IPS DF 4.7 (cell line): Measurements from ENCODE around the gene ORC3.
"Not testable (repeated sequence)": the region's sequence is repeated elsewhere in the genome, so short reads cannot be mapped to it uniquely, and the experiment has no call there.

ENCODE experiments used
- DNase-seq: peaks from one replicate; pipeline ENCODE4 v3.0.0-alpha.2; 2013; ENCODE audit warnings: low spot score; ENCODE audit errors: extremely low read depth

ORC3 gene

DNA sequence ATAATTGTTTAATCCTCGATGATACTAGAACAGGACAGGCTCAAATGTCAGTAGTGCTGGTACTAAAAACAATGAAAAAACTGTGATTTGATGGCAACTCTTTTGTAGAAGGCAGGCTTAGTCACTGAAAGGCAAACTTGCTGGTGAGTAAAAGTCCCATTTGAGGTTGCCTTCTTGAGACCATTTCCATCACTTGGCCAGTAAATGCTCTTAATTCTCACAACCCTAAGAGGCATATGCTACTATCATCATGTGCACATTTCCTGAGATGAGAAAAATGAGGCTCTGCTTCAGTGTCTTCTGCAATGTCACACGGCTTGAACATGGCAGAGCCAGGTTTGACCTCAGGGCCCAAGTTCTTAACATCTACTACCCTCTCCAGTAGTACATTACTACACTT lies 102.2 kb downstream of the ORC3 start:
- DNase-seq = no peak

DNA sequence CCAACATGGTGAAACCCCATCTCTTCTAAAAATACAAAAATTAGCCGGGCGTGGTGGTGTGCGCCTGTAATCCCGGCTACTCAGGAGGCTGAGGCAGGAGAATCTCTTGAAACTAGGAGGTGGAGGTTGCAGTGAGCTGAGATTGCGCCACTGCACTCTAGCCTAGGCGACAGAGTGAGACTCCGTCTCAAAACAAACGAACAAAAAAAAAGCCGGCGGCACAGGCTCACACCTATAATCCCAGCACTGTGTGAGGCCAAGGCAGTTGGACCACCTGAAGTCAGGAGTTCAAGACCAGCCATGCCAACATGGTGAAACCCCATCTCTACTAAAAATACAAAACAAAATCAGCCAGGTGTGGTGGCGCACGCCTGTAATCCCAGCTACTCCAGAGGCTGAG lies 106.9 kb downstream of the ORC3 start:
- DNase-seq = not testable (repeated sequence)

DNA sequence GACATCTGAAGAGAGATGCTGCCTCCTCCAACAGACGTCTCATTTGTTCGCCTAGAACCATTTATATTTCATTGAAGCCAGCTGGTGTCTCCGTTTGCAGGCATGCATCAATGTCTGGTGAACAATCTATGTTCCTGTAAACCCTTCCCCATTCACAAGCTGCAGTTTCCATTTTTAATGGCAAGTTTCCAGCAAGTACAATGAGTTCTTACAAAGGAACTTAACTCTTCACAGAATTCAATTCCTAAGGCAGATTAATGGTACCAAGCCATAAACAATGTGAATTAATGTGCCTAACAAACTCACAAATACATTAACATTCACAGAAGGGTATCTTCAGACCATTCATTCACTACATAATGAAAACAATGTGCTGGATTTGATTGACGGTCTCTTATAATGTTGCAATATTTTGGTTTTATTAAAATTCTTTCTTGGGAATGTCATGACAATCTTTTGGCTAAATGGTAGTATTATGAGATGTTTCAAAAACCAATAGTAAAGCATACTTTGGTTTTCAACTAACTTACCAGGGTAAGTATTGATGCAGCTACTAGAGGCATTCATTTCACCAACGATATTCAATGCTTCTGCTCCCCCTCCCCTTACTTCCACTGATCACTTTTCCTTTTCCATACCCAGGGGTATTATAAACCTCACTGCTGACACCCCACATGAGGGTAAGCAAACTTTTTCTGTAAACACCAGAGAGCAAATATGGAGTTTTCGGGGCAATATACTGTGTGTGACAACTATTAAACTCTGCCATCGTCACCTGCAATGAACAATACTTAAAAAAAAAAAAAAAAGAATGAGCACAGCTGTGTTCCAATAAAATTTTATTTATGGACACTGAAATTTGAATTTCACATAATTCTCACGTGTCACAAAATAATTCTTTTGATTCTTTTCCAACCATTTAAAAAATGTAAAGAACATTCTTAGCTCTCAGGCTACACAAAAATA lies 107.9 kb downstream of the ORC3 start:
- DNase-seq = no peak

DNA sequence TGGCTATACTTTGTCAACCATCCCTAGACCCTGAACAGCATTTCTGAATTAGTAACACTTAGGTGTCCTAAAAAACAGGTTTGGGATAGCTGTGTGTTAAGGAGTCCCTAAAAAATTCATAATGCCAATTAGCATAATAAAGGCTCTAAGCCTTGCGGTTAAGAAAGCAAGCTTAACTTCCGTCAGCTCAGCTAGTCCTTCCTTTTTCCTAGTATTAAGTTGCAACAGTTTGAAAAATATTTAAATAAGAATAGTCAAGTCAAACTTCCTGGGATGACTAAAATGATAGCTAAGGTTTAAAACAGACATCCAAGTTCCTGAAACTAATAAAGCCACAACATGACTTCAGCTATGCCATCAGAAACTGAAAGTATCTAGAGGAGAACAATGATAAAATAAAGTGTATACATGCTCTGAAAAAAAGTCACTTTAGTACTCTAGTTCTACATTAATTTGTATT lies 108.6 kb downstream of the ORC3 start:
- DNase-seq = peak; percentile 16

DNA sequence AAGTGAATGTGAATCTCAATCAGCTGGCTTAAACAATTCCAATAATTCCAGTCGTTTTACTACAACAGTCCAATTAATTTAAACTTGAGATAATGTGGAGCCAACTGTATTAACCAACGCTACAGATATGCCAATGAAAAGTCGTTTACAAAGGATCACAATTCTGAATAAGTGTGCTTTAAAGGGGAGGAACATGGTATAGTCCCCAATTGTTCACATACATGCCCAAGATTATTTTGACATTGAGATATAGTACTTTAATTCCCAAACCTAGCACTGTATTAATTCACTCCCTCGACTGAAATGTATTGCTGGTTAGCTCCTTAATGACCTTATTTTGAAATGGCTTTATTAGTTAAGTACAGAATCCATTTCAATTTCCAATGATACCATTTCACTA lies 109.6 kb downstream of the ORC3 start:
- DNase-seq = no peak

DNA sequence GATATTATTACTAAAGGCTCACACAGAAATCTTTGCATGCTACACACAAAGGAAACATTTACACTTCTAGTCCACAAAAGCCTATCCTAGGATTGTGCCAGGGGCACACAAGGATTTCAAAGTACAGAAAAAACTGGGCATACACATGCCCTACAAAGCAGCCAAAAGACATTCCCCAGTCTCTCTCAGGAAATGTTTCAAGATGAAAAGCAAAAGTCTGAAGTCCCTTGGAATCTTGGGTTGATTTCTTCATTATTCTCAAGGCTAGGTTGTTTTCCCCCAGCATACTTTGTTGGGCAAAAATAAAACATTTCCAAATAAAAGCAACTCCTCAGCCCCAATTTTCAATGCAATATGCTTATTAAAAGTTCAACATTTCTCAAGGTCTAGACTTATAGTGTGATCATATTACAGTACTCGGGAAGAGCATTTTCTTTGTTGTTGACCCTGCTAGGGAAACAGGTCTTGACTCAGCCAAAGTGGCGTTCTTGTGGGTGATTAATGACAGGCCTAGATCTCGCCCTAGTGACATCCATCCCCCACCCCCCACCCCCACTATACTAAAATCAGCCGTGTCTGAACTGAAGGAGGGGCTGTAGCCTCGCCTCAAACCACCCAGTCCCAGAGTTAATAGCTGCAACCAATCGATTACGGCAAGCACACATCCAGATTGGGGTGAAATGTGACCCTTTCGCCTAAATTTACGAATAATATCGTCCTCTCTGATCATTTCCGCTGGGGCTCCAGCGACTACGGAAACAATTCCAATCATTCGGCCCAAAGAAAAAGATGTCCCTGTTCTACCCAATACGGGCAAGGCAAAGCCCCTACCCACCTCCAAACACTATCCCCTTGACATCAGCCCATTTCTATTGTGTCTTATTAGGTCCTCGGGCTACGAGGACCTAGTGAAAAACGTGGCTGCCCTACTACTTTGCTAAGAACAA lies 110.7 kb downstream of the ORC3 start:
- no peak for DNase-seq

DNA sequence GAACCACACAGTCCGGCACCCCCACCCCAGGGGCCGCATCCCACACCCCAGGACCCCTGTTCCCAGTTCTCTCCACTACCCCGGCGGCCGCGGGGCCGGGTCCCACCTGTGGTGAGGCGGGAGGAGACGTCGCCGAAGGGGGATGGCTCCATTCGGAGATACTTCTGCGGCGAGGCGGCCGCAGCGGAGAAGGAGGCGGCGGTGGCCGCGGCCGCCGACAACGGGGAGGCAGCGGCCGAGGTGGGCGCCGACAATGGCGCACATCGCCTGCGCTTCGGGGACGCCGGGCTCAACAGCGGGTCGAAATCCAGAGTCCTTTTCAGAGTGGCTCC lies 111.4 kb downstream of the ORC3 start:
- no peak for DNase-seq

DNA sequence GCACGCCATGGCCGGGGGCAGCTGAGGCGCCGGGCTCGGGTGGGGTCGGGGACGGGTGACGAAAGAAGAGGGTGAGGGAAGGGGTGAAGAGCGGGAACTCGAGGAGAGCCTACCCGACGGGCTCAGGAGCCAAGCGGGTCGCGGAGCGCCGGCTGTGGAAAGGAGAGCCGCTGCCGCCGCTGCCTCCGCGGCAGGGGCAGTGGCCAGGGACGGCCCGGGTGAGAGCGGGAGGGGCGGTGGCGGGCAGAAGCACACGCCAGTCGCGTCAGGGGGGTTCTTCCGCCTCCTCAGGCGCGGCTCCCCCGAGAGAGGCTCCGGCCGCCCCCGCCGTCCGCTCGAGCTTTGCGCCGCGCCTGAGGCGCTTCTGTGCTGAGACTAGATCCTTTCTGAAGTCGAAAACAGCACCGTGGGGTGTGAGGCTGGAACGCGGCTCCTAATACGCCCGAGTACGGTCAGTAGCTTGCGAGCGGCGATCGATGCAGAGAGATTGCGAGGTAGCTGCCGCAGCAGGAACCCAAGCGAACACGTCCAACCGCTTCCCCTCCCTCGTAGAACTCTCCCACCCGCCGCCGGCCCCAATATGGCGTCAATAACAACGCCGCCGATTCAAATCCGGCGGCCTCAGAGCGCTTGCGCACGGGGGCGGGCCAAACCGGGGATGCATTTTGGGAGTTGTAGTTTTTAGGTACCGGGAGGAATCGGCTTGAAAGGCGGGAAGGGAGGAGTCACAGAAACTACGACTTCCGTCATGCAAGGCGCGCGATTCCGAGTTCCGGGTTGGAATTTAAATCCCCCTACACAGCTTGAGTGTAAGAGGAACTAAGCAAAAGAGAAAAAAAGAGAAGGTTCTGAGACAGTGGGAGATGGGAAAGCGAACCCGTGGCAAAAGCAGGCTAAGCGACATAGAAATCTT lies 112.0 kb downstream of the ORC3 start, which contains the start of gene AKIRIN2:
Gene AKIRIN2, minus strand, starts transcription at position 558 of the 913 bp plus-strand sequence. Its CDS starts 549 bp downstream, at position 9.
- DNase-seq = peak; percentile 96

DNA sequence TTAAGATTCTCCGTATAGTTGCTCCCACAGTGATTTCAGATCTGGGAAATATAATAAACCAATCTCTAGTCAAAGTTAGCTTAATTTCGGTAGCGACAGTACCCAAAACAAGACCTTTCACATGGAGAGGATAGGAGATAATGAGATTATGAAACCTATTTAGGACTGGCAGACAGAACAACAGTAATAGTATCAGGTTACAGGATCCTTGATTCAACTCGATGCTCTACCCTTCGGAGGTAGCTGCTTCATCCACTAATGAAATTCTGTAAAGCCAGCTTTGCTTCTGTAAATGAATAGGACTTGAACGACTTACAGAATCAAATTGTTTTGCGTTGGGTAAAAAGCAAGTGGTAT lies 112.6 kb downstream of the ORC3 start:
- no peak for DNase-seq

DNA sequence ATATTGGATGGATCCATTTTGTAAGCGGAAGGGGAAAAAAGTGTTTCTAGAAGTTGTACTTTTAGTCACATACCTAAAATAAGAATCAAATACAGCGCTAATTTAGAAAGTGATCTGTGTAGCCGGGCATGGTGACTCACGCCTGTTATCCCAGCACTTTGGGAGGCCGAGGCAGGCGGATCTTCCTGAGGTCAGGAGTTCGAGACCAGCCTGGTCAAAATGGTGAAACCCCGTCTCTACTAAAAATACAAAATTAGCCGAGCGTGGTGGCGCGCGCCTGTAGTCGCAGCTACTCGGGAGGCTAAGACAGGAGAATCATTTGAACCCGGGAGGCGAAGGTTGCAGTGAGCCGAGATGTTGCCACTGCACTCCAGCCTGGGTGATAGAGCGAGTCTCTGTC lies 113.1 kb downstream of the ORC3 start:
- not testable (repeated sequence) for DNase-seq

DNA sequence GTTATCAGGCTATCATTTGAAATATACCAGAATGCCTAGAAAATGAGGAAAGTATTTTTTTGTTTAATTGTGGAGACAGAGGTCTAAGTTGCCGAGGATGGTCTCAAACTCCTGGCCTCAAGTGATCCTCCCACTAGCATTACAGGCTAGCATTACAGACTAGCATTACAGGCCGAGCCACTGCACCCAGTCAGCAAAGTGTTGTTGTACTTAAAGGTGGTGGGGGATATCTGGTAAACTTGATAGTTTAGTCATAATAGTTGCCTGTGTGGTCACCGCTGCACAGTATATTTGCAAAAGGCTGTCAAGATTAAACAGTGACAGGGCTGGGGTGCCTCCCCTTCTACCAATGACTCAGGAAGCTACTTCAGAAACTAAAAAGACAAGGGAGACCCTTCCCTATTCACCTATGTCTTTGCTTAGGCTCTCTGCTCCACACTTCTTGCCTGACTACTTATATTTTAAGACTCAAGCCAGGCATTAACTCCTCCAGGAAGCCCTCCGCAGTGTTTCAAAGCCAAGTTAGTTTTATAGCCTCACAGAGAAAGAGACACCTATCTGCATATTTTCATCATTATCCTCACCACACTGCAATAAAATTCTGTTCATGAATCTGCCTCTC lies 115.2 kb downstream of the ORC3 start:
- no peak for DNase-seq

DNA sequence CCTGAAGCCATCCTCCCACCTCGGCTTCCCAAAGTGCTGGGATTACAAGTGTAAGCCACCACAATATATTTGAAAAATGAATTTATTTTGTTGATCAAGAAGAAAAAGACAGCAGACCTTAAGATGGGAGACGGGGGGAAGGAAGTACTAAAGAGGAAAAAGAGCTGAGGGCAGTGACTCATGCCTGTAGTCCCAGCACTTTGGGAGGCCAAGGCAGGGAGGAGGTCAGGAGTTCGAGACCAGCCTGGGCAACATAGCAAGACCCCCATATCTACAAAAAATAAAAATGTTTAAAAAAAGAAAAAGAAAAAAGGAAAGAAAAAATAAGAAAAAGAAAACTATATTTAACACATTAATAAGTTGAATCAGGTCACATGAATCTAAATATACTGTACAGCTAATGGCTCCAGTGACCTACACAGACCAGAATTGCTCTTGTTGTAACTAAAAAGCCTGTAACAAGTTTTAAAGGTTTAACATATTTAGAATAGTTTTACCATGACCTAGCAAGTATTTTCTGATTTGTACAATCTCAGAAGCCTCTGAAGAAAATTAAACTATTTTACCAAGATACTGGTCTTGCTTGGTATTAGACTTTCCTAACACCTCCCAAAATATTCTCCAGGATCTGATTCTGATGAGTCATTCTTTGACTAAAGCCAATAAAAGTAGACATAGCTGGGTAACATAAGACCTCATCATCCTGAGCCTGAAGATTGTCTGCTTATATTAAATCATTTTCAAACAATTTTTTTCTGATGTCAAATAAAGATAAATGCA lies 116.4 kb downstream of the ORC3 start:
- DNase-seq = no peak

DNA sequence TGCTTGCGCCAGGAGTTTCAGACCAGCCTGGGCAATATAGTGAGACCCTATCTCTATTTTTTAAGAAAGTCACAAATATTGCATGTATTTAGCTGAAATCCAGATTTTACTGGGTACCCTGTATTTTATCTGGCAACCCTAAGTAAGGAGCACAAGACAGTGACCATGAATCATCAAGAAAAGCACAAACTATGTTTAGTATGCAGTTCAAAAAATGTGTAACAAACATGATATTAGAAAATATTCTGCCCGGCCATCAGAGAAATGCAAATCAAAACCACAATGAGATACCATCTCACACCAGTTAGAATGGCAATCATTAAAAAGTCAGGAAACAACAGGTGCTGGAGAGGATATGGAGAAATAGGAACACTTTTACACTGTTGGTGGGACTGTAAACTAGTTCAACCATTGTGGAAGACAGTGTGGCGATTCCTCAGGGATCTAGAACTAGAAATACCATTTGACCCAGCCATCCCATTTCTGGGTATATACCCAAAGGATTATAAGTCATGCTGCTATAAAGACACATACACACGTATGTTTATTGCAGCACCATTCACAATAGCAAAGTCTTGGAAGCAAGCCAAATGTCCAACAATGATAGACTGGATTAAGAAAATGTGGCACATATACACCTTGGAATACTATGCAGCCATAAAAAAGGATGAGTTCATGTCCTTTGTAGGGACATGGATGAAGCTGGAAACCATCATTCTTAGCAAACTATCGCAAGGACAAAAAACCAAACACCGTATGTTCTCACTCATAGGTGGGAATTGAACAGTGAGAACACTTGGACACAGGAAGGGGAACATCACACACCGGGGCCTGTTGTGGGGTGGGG lies 118.9 kb downstream of the ORC3 start:
- not testable (repeated sequence) for DNase-seq

DNA sequence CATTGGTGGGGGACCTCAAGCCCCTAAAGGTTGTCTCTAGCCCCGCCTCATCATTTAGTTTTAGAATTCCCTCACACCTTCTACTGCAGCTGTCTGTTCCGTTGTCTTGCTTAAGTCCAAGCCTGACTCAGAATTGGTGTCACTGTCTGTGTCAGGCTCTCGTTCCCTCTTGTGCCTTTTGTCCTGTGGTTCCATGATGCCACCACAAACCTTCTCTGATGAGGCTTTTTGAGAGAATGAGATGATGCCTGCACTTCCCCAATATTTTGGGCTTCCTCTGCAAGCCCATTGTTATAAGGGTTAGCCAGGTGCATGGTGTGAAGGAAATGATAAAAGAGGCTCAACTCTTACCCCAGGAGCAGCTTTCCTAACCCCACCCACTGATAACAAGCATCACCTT lies 120.2 kb downstream of the ORC3 start:
- DNase-seq = no peak

DNA sequence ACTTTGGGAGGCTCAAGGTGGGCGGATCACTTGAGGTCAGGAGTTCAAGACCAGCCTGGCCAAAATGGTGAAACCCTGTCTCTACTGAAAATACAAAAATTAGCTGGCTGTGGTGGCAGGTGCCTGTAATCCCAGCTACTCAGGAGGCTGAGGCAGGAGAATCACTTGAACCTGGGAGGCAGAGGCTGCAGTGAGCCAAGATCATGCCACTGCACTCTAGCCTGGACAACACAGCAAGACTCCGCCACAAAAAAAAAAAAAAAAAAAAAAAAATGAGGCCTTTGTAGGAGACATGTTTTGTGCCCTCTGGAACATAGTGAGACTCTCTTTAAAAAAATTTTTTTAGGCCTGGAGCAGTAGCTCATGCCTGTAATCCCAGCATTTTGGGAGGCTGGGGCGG lies 122.8 kb downstream of the ORC3 start:
- DNase-seq = not testable (repeated sequence)

DNA sequence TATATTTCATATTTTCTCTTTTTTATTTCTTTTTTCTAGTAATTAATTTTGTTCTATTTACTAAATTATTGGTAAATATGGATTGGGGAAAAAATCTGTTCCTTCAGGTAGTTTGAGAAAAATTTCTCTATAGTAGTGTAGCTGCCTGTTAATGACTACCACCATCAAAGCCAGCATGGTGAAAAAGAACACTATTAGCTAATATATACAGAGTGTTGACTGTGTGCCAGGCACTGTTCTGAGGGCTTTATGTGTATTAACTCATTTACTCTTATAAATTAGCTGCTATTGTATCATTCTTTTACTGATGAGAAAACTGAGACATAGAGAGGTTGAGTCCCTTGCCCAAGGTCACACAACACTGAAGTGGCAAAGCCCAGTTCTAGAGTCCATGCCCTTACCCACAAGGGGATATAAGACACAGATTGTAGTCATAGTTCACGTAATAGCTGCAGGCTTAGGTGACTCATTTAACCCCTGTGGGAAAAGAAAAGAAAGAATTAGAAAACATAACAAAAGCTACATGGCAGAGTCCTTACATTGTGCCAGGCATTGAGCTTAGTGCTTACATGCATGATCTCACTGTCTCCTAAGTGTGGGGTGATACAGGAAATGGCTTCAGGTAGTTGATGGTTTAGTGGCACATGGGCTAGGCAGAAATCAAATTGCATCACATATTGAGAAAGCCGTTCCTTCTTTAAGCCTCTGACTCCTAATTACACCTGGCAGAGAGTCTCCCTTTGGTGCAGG lies 124.3 kb downstream of the ORC3 start:
- no peak for DNase-seq
